GM18511 (cell line): ENCODE results near the gene FAM120AOS.

Experiments
- ATAC-seq: cut with Tn5 transposase; IDR thresholded peaks from one replicate; pipeline ENCODE4 v1.9.1; 2021; ENCODE audit warnings: mild to moderate bottlenecking, moderate library complexity; ENCODE audit not compliant: unreplicated experiment

Gene FAM120AOS

GRCh38 chr9:93453047-93453914 lies at the start of gene FAM120AOS:
Gene FAM120AOS, minus strand, starts transcription at chr9:93453581. Its CDS starts 872 bp downstream, at chr9:93452709.
- peak; percentile 62 for ATAC-seq

GRCh38 chr9:93501406-93501805 lies 48.0 kb upstream of the FAM120AOS start:
- ATAC-seq: no peak

- ATAC-seq: no peak
These were observed 47.4 kb upstream of the FAM120AOS start for GRCh38 chr9:93500571-93501298.

GRCh38 chr9:93496285-93496684 lies 42.9 kb upstream of the FAM120AOS start:
- no peak for ATAC-seq

- no peak for ATAC-seq
These were observed 40.6 kb upstream of the FAM120AOS start for GRCh38 chr9:93493949-93494348.

GRCh38 chr9:93492327-93492726 lies 38.9 kb upstream of the FAM120AOS start:
- no peak for ATAC-seq

- no peak for ATAC-seq
These were observed 38.3 kb upstream of the FAM120AOS start for GRCh38 chr9:93491593-93492232.

- ATAC-seq: no peak
These were observed 34.9 kb upstream of the FAM120AOS start for GRCh38 chr9:93488244-93488643.

- ATAC-seq: no peak
These were observed 32.9 kb upstream of the FAM120AOS start for GRCh38 chr9:93486268-93486667.

- ATAC-seq: no peak
These were observed 30.1 kb upstream of the FAM120AOS start for GRCh38 chr9:93483497-93483896.

- no peak for ATAC-seq
These were observed 27.4 kb upstream of the FAM120AOS start for GRCh38 chr9:93480728-93481324.

- ATAC-seq: no peak
These were observed 26.9 kb upstream of the FAM120AOS start for GRCh38 chr9:93480262-93480661.

GRCh38 chr9:93479726-93480125 lies 26.3 kb upstream of the FAM120AOS start:
- ATAC-seq: no peak

GRCh38 chr9:93477397-93477796 lies 24.0 kb upstream of the FAM120AOS start:
- ATAC-seq: no peak

GRCh38 chr9:93476924-93477323 lies 23.5 kb upstream of the FAM120AOS start:
- ATAC-seq: no peak

- ATAC-seq: no peak
These were observed 22.5 kb upstream of the FAM120AOS start for GRCh38 chr9:93475856-93476255.

- no peak for ATAC-seq
These were observed 21.7 kb upstream of the FAM120AOS start for GRCh38 chr9:93475108-93475507.

GRCh38 chr9:93473411-93473810 lies 20.0 kb upstream of the FAM120AOS start:
- no peak for ATAC-seq

- ATAC-seq: no peak
These were observed 17.7 kb upstream of the FAM120AOS start for GRCh38 chr9:93471124-93471523.

- ATAC-seq: no peak
These were observed 17.0 kb upstream of the FAM120AOS start for GRCh38 chr9:93470391-93470790.

- no peak for ATAC-seq
These were observed 15.5 kb upstream of the FAM120AOS start for GRCh38 chr9:93468763-93469456.
